OCI-LY7 (cell line): ENCODE measurements around the gene HIF1A. TPM values are rescaled to one million over a fixed set of nuclear protein-coding genes. Genes with fewer than 3 reads are reported as not detected.

ENCODE experiments used
- Bru-seq: library from RNA; stranded (reverse); fragments of 400-500 nt; gene quantifications from one replicate; lab custom pipeline; 2021; lab: Mats Ljungman, UMichigan
- BruChase-seq, 2 experiments: library from RNA; stranded (reverse); fragments of 400-500 nt; gene quantifications; one replicate each; lab custom pipeline; 2021; lab: Mats Ljungman, UMichigan
- BruUV-seq: library from RNA; stranded (reverse); fragments of 400-500 nt; replicated peaks from 2 replicates; lab custom pipeline; 2021; lab: Mats Ljungman, UMichigan
- CTCF ChIA-PET: fragments of 300-600 bp; sonication (Branson Sonifier 250); formaldehyde crosslinking; loops from one replicate; lab custom pipeline; 2022; ENCODE audit warnings: antibody characterized with exemption; ENCODE audit not compliant: unreplicated experiment; lab: Charles Lee
- POLR2A ChIA-PET: fragments of 300-600 bp; sonication (Branson Sonifier 250); formaldehyde crosslinking; loops from one replicate; lab custom pipeline; 2022; ENCODE audit warnings: antibody characterized with exemption; lab: Charles Lee
- DNase-seq: peaks from one replicate; pipeline ENCODE4 v3.0.0-alpha.2; 2015; ENCODE audit warnings: low spot score
- H2AFZ ChIP-seq: fragments of 200-600 bp; sonication (generic), shearing (Covaris generic); 2 replicates; pipeline ENCODE4 v1.6.1; 2014; ENCODE audit warnings: mild to moderate bottlenecking, antibody characterized with exemption, low read length, moderate library complexity
- H3K27ac ChIP-seq: fragments of 200-600 bp; sonication (generic); 2 replicates; pipeline ENCODE4 v1.5.1; 2014; ENCODE audit warnings: mixed run types, low read depth, mild to moderate bottlenecking, moderate library complexity, low read length, inconsistent platforms; ENCODE audit not compliant: poor library complexity, severe bottlenecking
- H3K36me3 ChIP-seq: fragments of 200-600 bp; sonication (generic); 2 replicates; pipeline ENCODE4 v1.6.1; 2014; ENCODE audit warnings: mild to moderate bottlenecking, antibody characterized with exemption, low read length, moderate library complexity, mixed read lengths; ENCODE audit not compliant: insufficient read depth
- H3K4me1 ChIP-seq: fragments of 200-600 bp; sonication (generic); 2 replicates; pipeline ENCODE4 v1.5.1; 2014; ENCODE audit warnings: mild to moderate bottlenecking, low read length; ENCODE audit not compliant: insufficient read depth, poor library complexity, severe bottlenecking
- H3K4me2 ChIP-seq: fragments of 200-600 bp; sonication (generic); 2 replicates; pipeline ENCODE4 v1.6.1; 2014; ENCODE audit warnings: mild to moderate bottlenecking, low read length
- H3K4me3 ChIP-seq: fragments of 200-600 bp; sonication (generic); 2 replicates; pipeline ENCODE4 v1.5.1; 2014; ENCODE audit warnings: mild to moderate bottlenecking, low read depth, low read length; ENCODE audit not compliant: poor library complexity, severe bottlenecking
- H3K79me2 ChIP-seq: fragments of 200-600 bp; sonication (generic); 2 replicates; pipeline ENCODE4 v1.6.1; 2016; ENCODE audit warnings: low read depth, mild to moderate bottlenecking, low read length, moderate library complexity, mixed read lengths; ENCODE audit not compliant: insufficient read depth
- H3K9me2 ChIP-seq: fragments of 200-600 bp; sonication (generic); 2 replicates; pipeline ENCODE4 v1.6.1; 2016; ENCODE audit warnings: mild to moderate bottlenecking, low read length, mixed read lengths; ENCODE audit not compliant: insufficient read depth
- H3K9me3 ChIP-seq: fragments of 200-600 bp; sonication (generic); 2 replicates; pipeline ENCODE4 v1.6.1; 2014; ENCODE audit warnings: mild to moderate bottlenecking, mixed run types, low read length, mixed read lengths
- H4K20me1 ChIP-seq: fragments of 200-600 bp; sonication (generic); 2 replicates; pipeline ENCODE4 v1.6.1; 2014; ENCODE audit warnings: mild to moderate bottlenecking, antibody characterized with exemption, low read length, moderate library complexity, mixed read lengths; ENCODE audit not compliant: insufficient read depth
- CTCF ChIP-seq: fragments of 200-600 bp; sonication (generic); conservative IDR thresholded peaks from 2 replicates; pipeline ENCODE4 v1.5.1; 2014; ENCODE audit warnings: mild to moderate bottlenecking, antibody characterized with exemption, low read length, moderate library complexity, mixed read lengths
- EZH2phosphoT487 ChIP-seq: fragments of 200-600 bp; sonication (generic); IDR thresholded peaks from 2 replicates; pipeline ENCODE4 v1.6.1; 2018; ENCODE audit warnings: low read depth, borderline replicate concordance, mild to moderate bottlenecking, mixed run types, antibody characterized with exemption, low read length, moderate library complexity, mixed read lengths
- intact Hi-C: fragments of 100-400 bp; cut with micrococcal nuclease; formaldehyde crosslinking; loops from one replicate; pipeline ENCODE4 v1.10.0; 2022; ENCODE audit not compliant: unreplicated experiment
- long read RNA-seq: library from polyadenylated mRNA; stranded (forward); transcript quantifications from one replicate; pipeline ENCODE4 v2.0.0, GENCODE V29; 2022
- total RNA-seq, 2 experiments: library from RNA; depleted of rRNA in 1 of 2; stranded (reverse); fragments of >200 nt in 1 of 2; shearing (Covaris generic) in 1 of 2; gene quantifications; 2 replicates each; pipeline ENCODE4 v1.2.3, GENCODE V29; 2014 to 2022

The HIF1A gene
- 59.5 and 71.7 TPM in 2 replicates for total RNA-seq (2014; rRNA removed; shearing (Covaris generic))
- 88.1 and 93.7 TPM in 2 replicates for total RNA-seq (2022)
- percentile 98 among the genes with signal in this experiment for Bru-seq, nascent RNA
- BruChase-seq, experiment 1, labeled RNA remaining after a 6-hour chase: percentile 87 among the genes with signal in this experiment
- percentile 94 among the genes with signal in this experiment for BruChase-seq, experiment 2, labeled RNA remaining after a 2-hour chase
- long read RNA-seq, transcript HIF1A-202 (15 exons, 3,919 nt): major isoform, 71 of 130 reads
- long read RNA-seq, transcript HIF1A-203 (15 exons, 3,922 nt): minor isoform, 29 of 130 reads
- long read RNA-seq, partial matches to known transcripts: 7 of 130 reads
- long read RNA-seq, other reads (novel, unspliced or antisense): 22 of 130 reads

DNA sequence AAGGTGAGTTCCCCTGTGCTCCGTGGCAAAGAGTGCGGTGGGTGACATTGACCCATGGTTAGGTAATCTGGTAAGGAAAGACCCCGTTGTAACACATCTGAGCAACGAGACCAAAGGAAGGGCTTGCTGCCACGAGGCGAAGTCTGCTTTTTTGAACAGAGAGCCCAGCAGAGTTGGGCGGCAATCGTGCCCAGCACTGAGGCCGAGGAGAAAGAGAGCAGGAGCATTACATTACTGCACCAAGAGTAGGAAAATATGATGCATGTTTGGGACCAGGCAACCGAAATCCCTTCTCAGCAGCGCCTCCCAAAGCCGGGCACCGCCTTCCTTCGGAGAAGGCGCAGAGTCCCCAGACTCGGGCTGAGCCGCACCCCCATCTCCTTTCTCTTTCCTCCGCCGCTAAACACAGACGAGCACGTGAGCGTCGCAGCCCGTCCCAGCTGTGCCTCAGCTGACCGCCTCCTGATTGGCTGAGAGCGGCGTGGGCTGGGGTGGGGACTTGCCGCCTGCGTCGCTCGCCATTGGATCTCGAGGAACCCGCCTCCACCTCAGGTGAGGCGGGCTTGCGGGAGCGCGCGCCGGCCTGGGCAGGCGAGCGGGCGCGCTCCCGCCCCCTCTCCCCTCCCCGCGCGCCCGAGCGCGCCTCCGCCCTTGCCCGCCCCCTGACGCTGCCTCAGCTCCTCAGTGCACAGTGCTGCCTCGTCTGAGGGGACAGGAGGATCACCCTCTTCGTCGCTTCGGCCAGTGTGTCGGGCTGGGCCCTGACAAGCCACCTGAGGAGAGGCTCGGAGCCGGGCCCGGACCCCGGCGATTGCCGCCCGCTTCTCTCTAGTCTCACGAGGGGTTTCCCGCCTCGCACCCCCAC lies at the start of gene HIF1A:
Gene HIF1A, plus strand, starts transcription at position 684 of the 865 bp plus-strand sequence. CDS start 292 bp downstream, outside the sequence.
- Histone ChIP-seq H3K4me1 (peaks cover 37% of the 10 kb centered on the region), H3K4me2 (peak within 1 kb of the TSS; percentile 96), H3K4me3 (peak within 1 kb of the TSS; percentile 91), H3K79me2 (peaks cover 48% of the 10 kb centered on the region), H3K9me2 (no peaks in the 10 kb centered on the region), H4K20me1 (peaks cover 35% of the 10 kb centered on the region), H3K9me3 (peaks cover 8% of the 10 kb centered on the region; the same call in 1 of the 2 replicates), H2AFZ (peak within 1 kb of the TSS; percentile 46), H3K27ac (peak within 1 kb of the TSS; percentile 74), H3K36me3 (peaks cover 20% of the 10 kb centered on the region)
- peak; percentile 99 for DNase-seq
- POLR2A ChIA-PET: interaction anchor here (0.6 to 3.5 kb wide), 11 partner anchors 11 to 218 kb away, joined by 3 to 27 read pairs (median 3); no protein-coding TSS in a partner anchor
- TF ChIP-seq CTCF (peak; percentile 40; the same call in 1 of the 2 replicates), EZH2phosphoT487 (no peak)
- BruUV-seq: TSS peak; percentile 61
- CTCF ChIA-PET: interaction anchor here (1.2 kb wide), 1 partner anchor 218 kb away, joined by 3 read pairs; no protein-coding TSS in a partner anchor
- intact Hi-C loops: loop anchor here (1.0 to 5.0 kb wide), 8 partner anchors 25 to 387 kb away; no protein-coding TSS in a partner anchor

DNA sequence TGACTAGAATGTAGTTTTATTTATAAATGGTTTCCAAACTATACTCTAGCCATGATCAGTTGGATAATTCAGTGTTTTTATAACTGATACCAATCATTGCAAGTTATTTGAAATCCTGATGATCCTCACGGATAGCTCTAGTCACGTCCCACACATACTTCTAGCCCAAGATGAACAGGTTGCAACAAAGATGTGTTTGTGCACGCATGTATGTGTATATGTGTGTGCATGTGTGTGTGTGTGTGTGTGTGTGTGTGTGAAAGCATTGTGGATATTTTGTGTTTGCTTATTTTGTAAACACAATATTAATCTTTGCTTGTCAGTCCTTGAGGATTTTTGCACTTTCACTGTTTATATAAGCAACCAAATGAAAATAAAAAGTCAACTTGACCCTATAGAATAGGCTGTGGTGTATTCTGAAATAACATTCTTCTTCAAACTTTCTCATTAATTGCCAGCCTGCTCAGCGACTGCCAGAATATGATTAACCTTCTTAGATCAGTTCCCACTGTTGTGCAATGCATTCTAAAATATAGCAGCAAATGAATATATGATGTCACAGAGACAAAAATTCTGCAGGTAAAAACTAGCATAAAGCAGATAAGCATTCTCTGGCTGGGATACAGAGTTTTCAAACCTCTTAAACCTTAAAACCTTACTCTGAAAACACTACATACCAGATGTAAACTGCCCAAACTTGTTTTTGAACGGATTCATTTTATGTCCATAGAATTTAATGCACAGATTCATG lies 48.8 kb upstream of the HIF1A start:
- TF ChIP-seq CTCF (no peak), EZH2phosphoT487 (no peak)
- no peak overlapping the region for H3K27ac ChIP-seq
- H3K79me2 ChIP-seq: no peaks in the 10 kb centered on the region
- DNase-seq: no peak
- no peaks in the 10 kb centered on the region for H3K9me3 ChIP-seq
- H3K4me2 ChIP-seq: no peak overlapping the region
- H3K9me2 ChIP-seq: no peaks in the 10 kb centered on the region
- CTCF ChIA-PET: no interaction called here
- H3K4me1 ChIP-seq: peaks cover 51% of the 10 kb centered on the region
- intact Hi-C loops: no loop called here
- BruUV-seq: no TSS peak
- H2AFZ ChIP-seq: no peak overlapping the region
- H3K4me3 ChIP-seq: no peak overlapping the region
- no peaks in the 10 kb centered on the region for H3K36me3 ChIP-seq
- POLR2A ChIA-PET: no interaction called here
- H4K20me1 ChIP-seq: no peaks in the 10 kb centered on the region
